ENCODE data around the gene PANK2. TPM values are rescaled to one million over a fixed set of nuclear protein-coding genes. Genes with fewer than 3 reads are reported as not detected.

Gene PANK2
- total RNA-seq, 1 donor from 2014 or later, result 60.3 TPM

DNA sequence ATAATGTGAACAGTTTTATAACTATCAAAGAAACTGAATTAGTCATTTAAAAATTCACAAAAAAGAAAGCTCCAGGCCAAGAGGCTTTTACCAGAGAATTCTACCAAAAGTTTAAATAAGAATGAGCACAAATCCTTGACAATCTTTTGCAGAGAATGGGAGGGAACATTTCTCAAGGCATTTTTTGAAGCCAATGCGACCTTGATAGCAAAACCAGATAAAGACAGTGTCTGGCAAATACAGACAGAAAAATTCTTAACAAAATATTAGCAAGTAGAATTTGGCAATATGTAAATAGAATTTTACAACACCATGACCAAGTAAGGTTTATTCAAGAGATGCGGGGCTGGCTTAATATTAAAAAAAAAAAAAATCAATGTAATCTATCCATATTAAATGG is 84.5 kb downstream of the PANK2 start:
- peaks cover 23% of the 10 kb centered on the region for H3K4me1 Mint-ChIP-seq (ENCODE audit: low read depth, unreplicated experiment)
- peaks cover 2% of the 10 kb centered on the region for H3K9me3 Mint-ChIP-seq (ENCODE audit: unreplicated experiment)
- peaks cover 4% of the 10 kb centered on the region for H3K27me3 Mint-ChIP-seq (ENCODE audit: unreplicated experiment)
- DNase-seq, result no peak
- H3K4me3 Mint-ChIP-seq (ENCODE audit: unreplicated experiment), result no peak overlapping the region
- no peak overlapping the region for H3K27ac Mint-ChIP-seq (ENCODE audit: unreplicated experiment)
- no peaks in the 10 kb centered on the region for H3K36me3 Mint-ChIP-seq (ENCODE audit: unreplicated experiment)
- TF ChIP-seq CTCF (IDR thresholded peaks at IDR 0.05; ENCODE audit: partially characterized antibody, unreplicated experiment), result no peak

DNA sequence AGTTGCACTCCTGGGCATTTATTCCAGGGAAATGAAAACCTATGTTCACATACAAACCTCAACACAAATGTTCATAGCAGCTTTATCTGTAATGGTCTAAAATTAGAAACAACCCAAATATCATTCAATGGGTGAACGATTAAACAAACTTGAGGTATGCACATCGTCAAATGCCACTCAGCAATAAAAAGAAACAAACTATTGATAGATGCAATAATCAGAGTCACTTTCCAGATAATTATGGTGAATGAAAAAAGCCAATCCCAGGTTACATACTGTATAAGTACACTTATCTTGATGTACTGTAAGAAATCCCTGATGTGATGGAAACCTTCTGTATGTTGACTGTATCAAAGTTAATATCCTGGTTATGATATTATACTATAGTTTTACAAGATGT is 87.3 kb downstream of the PANK2 start:
- no peak for TF ChIP-seq CTCF (IDR thresholded peaks at IDR 0.05; ENCODE audit: partially characterized antibody, unreplicated experiment)
- Mint-ChIP-seq H3K4me1 (ENCODE audit: low read depth, unreplicated experiment) (peaks cover 23% of the 10 kb centered on the region), H3K27me3 (ENCODE audit: unreplicated experiment) (peaks cover 2% of the 10 kb centered on the region), H3K9me3 (ENCODE audit: unreplicated experiment) (peaks cover 2% of the 10 kb centered on the region), H3K4me3 (ENCODE audit: unreplicated experiment) (no peak overlapping the region), H3K27ac (ENCODE audit: unreplicated experiment) (no peak overlapping the region), H3K36me3 (ENCODE audit: unreplicated experiment) (no peaks in the 10 kb centered on the region)
- no peak for DNase-seq

Small RNA genes within 50 kb of the gene (microRNA-seq; reads per million reads assigned to microRNA genes)
- gene MIR103A2 (ENCODE audit: unreplicated experiment) (0.83 reads per million), gene MIR103B2 (ENCODE audit: unreplicated experiment) (not detected)

Other genes with a start within 250 kb of the PANK2 start
- gene GFRA4, start 226.0 kb upstream of the PANK2 start, total RNA-seq (ENCODE audit: unreplicated experiment), result not detected
- 0.27 TPM for gene ADAM33, start 207.4 kb upstream of the PANK2 start, total RNA-seq (ENCODE audit: unreplicated experiment)
- gene SIGLEC1, start 176.8 kb upstream of the PANK2 start, total RNA-seq (ENCODE audit: unreplicated experiment), result not detected
- 0.44 TPM for gene HSPA12B, start 156.7 kb upstream of the PANK2 start, total RNA-seq (ENCODE audit: unreplicated experiment)
- 54.6 TPM for gene ADISSP, start 121.6 kb upstream of the PANK2 start, total RNA-seq (ENCODE audit: unreplicated experiment)
- 0.22 TPM for gene SPEF1, start 107.9 kb upstream of the PANK2 start, total RNA-seq (ENCODE audit: unreplicated experiment)
- gene CENPB, start 102.6 kb upstream of the PANK2 start, total RNA-seq (ENCODE audit: unreplicated experiment), result 47.1 TPM
- gene CDC25B, start 93.1 kb upstream of the PANK2 start, total RNA-seq (ENCODE audit: unreplicated experiment), result 27.6 TPM
- gene AP5S1, start 68.8 kb upstream of the PANK2 start, total RNA-seq (ENCODE audit: unreplicated experiment), result 8.1 TPM
- 25.8 TPM for gene MAVS, start 42.6 kb upstream of the PANK2 start, total RNA-seq (ENCODE audit: unreplicated experiment)
- 123 TPM for gene RNF24, start 126.2 kb downstream of the PANK2 start, total RNA-seq (ENCODE audit: unreplicated experiment)